NCI-H524 treated with DMSO at 0.1 percent for 48 hours (cell line): ENCODE results near the gene SDR9C7.
"Not testable (repeated sequence)": the region's sequence is repeated elsewhere in the genome, so short reads cannot be mapped to it uniquely, and the experiment has no call there.

ENCODE experiments used
- DNase-seq: peaks from one replicate; lab custom pipeline; 2025; lab: John Stamatoyannopoulos, UW

Gene SDR9C7

DNA sequence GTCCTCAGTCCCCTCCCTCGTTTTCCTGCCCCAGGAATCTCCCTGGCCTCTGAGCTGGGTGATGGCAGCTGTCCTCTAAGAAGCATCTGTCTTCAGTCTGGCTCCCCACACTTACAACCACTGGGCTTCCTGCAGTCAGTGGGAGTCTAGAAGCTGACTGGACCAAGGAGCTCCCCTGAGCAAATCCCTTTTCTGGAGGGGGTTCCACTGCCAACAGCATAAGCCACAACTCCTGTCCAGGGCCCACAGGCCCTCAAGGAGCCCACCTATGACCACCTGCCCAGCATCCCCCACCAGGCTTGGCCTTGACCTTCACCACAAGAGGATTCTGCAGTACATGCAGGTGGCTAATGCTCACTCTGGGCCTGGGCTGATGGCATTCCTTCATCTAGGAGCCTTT lies 19.1 kb upstream of the SDR9C7 start:
- no peak for DNase-seq

DNA sequence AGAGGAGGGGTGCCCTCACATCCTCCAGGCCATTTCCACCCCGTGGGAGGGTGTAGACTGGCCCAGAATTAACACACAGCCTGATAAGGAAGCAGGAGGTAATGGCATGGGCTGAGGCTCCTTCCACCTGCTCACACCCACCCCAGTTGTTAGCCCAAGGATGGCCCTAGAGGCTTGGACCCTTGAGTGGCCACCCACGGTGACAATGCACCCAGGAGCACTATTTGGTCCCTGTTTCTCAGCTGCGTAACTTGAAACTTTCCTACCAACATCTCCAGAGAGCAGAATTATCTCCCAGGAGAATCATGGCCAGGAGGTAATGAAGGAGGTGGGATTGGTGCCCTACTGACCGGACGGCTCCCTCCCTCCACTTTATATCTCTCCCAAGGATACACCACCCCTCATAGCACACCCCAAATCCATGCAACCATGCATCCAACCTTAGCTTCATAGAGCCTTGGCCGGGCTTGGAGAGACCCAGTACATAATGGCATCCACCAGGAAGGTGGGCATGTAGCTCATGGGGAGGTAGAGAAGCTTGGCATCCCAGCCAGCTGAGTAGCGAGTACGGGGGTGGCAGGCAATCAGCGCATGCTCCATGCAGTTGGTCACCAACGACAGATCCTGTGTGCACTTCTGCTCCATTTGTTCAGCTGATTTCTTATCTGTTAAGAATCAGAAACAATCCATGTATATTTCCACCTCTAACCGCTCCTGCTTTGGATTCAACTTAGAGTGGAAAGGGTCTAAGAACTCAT lies 17.6 kb upstream of the SDR9C7 start:
- no peak for DNase-seq

DNA sequence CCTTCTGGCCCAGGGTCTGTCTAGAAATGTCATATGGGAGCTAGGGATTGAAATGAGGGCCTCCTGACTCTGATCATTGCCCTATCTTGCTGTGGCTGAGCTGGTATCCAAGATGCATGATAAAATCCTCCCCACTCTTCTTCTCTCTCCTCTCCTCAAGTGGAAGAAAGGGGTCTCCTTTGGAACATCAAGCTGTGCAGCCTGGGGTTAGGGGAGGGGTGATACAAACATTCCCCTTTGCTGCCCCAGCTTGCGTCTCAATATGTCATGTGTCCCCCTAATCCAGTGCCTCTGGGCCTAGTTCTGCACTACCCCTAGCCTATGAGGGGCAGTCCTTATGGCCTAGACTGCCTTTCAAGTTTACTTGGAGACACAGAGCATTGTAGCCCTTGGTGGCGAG lies 14.7 kb upstream of the SDR9C7 start:
- DNase-seq, result no peak

DNA sequence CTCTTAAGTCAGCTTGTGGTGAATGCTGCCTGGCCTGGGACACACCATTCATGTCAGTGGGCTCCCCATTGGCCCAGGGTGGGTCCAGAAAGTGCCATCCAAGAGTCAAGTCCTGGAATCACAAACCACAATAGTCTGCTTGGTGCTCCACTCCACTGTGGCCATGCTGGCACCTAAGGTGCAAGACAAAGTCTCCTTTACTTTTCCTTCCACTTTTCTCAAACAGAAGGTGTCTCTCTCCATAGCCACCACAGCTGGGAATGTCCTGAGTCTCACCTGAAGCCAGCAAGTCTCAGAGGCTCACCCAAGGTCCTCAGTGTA lies 14.2 kb upstream of the SDR9C7 start:
- no peak for DNase-seq

DNA sequence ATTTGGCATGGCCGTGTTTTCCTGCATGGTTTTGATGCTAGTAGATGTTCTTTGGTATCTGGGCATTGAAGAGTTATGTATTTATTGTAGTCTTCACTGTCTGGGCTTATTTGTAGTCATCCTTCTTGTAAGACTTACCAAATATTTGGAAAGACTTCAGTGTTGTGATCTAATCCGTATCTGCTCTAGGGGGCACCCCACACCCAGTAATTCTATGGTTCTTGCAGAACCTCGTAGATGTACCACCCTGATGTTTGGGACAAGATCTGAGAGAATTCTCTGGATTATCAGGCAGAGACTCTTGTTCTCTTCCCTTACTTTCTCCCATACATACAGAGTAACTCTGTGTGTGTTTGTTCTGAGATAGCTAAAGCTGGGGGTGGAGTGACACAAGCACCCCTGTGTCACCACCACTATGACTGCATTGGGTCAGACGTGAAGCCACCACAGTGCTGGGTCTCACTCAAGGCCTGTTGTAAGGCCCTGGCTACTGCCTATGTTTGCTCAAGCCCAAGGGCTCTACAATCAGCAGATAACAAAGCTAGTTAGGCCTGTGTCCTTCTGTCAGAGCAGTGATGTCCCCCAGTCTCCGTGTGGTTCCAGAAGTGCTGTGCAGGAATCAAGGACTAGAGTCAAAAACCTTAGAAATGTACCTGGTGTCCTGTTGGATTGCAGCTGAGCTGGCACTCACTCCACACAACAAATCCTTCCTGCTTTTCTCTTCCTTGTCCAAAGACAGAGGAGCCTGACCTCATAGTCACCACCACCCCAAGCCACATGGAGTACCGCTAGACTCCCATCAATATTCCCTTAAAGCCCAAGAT lies 13.6 kb upstream of the SDR9C7 start:
- DNase-seq, result no peak

DNA sequence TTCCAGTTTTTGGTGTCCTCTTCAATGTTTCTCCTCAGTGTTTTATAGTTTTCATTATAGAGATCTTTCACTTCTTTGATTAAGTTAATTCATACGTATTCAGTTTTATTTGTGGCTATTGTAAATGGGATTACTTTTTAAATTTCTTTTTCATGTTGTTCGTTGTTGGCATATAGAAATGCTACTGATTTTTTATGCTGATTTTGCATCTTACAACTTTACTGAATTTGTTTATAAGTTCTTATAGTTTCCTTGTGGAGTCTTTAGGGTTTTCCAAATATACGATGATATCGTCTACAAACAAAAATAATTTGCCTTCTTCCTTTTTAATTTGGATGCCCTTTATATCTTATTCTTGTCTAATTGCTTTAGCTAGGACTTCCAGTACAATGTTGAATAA lies 9.7 kb upstream of the SDR9C7 start:
- no peak for DNase-seq

DNA sequence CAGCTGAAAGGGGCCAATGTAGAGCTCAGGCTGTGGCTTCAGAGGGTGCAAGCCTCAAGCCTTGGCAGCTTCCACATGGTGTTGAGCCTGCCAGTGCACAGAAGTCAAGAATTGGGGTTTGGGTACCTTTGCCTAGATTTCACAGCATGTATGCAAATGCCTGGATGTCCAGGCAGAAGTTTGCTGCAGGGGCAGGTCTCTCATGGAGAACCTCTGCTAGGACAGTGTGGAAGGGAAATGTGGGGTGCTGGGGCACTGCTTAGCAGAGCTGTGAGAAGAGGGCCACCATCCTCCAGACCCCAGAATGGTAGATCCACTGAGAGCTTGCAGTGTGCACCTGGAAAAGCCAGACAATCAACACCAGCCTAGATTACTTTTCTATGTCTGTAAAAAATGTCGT lies 9.2 kb upstream of the SDR9C7 start:
- not testable (repeated sequence) for DNase-seq

DNA sequence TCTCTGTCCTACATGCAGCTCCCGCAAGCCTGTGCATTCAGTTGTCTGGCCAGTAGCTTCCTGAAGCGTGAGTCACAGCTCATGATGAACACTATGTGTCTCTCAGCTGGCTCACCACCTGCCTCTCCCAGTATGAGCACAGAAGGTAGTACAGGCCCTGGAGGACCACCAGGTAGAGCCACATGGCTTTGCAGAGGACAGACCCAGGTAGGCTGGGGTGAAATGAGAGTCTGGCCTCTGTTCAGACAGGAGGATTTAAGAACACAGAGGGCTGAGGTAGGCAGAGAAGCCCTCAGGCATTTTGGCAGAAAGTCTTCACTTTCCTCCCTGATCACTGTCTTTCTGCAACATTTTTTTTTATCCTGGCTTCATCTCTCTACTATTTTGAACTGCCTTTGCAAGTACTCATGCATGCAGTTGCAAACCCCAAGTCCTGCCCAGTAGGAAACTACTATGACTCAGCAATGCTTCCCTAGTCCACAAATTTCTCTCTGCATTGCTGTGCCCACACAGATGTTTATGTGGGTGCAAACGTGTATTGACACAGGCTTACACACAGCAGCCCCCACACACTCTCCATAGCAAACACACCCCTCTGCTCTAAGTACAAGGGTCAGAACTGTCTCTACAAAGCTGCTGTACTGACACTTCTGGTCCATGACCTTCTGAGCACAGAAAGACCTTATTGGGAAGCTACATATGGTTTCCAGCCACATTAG lies 7.2 kb upstream of the SDR9C7 start:
- DNase-seq, result no peak

DNA sequence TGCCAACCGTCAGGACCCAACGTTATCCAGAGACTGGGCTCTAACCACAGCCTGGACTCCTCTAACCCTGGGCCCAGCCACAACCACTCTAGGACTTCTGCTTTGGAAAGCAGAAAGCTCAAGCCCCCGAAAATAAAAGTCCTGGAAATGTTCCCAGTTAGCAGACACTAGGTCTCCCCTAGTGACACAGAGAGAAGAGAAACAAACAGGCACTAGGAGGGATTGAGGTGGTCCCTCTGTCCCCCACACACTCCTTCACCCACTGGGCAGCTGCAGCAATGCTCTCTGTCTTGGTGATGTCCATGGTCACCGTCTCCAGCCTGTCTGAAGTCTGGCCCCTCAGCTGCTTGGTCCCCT lies 6.7 kb upstream of the SDR9C7 start:
- not testable (repeated sequence) for DNase-seq

DNA sequence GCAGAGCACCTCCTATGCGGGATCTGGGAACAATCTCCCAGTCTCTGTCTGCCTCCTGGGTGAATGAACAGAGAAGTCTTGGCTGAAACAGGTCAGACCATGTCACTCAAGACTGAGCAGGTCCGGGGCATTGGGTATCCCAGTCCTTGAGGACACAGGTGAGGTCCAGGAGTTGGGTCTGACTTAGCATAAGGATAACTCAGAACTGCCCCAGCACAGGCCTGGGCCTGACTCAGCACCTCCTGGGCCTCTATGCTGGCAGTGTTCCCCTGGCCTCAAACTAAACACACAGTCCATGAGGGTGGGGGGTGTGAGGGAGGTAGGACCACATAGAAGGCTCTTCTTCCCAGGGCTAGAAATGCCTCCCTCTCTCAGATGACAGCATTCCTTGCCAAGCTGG lies 1.5 kb upstream of the SDR9C7 start:
- DNase-seq, result no peak

DNA sequence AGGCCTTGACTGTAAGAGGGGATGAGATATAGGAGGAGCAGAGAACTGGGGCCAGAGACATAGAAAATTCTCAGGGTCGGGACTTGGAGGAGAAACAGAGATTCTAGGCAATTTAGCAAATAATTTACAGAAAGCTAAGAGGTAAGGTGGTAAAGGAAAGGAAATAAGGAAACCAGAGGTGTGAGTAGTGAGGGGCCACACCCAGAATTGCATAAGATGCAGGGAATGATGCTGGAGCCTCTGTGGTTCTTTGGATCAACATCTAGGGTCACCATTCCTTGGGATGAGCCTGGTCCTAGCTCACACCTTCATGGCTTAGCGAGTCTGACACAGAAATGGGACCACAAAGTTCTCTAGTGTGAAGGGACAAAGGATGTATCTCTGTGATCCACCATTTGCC lies 949 bp upstream of the SDR9C7 start:
- DNase-seq, result no peak

DNA sequence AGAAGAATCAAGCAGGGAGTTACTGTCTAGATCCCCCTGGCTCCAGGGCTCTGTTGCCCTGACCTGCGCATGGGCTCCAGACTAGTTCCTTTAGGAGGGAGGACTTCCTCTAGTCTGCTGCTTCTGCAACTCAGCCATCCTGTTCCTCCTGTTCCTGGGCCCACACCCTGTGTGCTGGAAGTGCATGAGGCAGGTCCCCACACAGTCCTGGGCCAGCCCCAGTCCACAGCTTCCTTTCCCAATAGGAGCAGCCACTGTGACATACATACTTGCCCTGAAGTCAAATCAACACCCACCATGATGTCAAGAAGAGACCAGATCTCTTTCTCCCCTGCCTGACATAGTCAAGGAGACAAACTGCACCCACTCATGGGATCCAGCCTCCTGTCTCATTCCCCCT lies 1.3 kb downstream of the SDR9C7 start:
- DNase-seq, result no peak

DNA sequence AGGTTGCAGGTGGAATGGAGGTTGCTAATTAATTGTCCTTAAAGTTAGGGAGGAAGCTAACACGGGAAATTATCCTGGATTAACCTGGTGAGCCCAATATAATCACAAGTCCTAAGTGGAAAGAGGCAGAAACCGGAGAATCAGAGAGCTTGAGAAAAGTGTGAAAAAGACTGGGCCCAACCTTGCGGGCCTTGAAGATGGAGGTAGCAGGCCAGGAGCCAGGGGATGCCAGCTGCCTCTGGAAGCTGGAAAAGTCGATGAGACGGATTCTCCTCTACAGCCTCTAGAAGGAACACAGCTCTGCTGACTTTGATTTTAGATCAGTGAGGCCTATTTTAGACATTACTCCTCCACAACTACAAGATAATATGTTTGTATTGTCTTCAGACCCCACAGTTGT lies 2.1 kb downstream of the SDR9C7 start:
- DNase-seq, result no peak

DNA sequence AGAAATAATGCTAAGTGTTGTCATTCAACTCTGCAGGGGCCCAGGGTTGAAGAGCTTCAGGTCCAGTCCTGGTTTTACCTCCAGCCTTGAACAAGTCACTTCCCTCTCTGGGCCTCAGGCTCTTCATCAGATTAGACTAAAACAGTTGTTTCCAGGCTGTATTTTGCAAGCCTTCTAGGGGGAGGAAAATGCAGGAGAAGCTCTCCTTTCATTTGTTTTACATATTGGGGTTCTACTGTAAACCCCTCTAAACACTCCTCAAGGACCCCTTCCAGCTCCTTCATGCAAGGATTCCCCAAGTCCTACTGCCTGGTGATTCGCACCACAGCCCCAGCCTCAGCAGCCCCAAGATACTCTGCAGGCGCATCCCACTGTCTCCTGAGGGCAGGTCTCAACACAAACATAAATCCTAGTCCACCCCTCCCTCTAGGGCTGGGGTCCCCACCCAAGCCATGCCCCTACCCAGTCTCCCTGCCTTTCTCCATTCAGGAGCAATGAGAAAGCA lies 2.7 kb downstream of the SDR9C7 start:
- peak; percentile 5 for DNase-seq

DNA sequence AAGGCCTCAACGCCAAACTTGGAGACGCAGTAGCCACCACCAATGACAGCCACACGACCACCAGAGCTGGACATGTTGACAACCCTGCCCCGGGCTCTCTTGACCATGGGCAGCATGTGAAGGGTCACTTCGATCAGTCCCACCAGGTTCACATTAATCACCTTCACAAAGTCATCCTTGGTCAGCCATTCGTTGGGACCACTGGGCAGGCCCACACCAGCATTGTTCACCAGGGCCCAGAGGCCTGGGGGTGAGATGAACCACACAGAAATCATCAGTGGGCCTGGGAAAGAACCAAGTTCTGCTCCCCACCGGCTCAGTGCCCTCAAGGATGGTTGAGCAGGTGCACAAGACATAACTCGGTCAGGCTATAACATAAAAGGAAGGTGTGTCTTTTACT lies 4.0 kb downstream of the SDR9C7 start:
- no peak for DNase-seq

DNA sequence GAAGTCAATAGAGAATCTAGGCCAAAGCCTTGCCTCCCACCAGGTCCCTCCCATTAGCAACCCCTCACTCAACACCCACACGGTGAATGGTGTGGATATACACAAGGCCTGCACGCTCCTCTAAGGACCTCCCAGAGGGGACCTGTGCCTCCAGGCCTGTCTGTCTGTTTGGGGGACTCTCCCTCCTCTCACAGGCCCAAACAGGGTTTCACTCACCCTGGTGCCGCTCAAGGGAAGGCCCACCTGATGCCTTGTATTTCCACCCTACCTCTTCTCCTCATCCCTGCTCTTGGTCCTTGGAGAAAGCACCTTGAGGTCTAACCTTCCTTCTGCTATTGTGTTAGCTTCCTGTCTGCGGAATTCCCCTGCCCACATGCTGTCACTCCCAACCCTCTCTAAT lies 4.4 kb downstream of the SDR9C7 start:
- DNase-seq, result no peak

DNA sequence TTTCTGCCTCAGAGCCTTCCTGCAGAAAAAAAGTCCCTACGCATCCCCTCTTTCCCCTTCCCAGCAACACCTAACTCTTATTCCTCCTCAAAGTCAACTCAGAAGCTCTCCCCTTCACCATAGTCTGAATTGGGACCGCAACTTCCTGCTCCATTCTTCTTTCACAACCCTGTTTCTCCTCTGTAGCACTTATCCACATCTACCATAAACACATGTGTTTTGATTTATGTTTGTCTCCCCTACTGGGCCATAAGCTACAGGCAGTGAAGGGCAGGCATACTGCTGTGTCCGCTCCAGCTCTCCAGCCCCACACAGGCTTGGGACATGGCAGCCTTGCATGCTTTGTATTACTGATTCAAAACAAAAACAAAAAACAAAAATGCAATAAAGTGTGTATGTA lies 5.9 kb downstream of the SDR9C7 start:
- no peak for DNase-seq

DNA sequence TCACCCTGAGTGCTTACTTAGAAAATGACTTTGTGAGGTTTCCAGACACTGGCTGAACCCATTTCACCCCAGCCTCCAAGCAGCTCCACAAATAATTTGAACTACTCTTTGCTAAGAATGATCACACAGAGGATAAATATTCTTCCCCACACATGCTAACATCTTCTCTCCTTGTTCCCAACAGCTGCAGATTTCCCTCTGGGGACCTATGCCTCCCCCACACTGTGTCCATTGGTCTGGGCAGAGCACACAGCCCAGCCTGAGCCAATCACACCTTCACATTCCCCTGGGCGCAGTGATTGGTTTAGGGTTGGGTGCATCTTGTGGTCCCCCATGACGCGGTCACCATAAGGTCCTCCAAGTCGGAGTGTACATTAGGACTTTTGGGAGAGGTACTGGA lies 6.9 kb downstream of the SDR9C7 start:
- DNase-seq, result no peak

DNA sequence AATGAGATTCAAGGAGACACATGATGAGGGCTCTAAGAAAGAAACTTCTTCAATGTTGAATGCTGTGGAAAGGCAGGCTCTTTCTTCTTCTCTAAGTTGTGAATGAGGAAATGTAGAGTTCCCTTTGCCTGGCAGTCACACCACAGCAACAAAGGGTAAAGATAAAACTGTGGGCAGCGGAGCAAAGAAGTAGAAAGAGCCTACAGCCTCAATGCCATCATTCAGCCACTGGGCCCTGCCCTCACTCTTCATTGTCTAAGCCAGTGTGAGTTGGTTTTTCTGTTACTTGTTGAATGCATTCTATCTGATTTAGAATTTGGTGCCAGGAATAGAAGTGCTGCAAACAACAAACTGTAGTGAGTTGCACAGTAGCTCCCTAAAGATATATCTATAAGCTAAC lies 12.2 kb downstream of the SDR9C7 start:
- no peak for DNase-seq

DNA sequence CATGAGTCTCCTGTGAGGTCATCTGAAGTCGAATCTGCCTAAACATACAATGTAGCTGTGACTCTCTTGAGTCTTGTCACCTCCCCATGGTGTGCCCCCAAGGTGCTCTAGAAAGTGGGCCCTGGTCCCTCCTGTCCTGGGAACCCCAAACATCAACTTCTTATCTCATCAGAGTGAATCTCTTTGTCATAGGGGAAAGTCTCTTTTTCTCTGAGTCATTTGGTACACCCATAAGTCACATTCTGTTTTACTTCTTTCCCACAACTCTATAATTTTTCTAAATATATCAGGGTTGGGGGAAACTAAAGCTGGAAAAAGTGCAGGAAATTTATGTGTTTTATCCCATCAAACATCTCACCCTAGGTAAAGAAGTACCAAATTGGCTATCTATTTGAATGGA lies 12.9 kb downstream of the SDR9C7 start:
- DNase-seq, result no peak

DNA sequence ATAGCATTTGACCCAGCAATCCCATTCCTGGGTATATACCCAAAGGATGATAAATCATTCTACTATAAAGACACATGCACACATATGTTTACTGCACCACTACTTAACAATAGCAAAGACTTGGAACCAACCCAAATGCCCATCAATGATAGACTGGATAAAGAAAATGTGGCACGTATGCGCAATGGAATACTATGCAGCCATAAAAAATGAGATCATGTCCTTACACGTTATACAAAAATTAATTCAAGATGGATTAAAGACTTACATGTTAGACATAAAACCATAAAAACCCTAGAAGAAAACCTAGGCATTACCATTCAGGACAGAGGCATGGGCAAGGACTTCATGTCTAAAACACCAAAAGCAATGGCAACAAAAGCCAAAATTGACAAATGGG lies 16.1 kb downstream of the SDR9C7 start:
- DNase-seq, result not testable (repeated sequence)

DNA sequence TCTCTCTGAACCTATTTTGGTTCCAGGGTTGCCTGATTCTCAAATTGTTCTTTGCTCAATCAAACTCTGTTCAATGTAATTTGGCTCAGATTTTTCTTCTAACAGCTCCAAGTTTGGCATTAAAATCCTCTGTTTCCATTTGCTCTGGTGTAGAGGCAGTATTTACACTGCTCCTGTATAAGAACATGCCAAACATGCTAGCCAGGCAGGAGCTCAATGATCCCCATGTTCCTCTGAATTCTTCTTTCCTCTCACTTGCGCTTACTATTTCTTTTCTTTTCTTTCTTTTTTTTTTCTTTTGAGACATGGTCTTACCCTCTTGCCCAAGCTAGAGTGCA lies 17.2 kb downstream of the SDR9C7 start:
- no peak for DNase-seq

DNA sequence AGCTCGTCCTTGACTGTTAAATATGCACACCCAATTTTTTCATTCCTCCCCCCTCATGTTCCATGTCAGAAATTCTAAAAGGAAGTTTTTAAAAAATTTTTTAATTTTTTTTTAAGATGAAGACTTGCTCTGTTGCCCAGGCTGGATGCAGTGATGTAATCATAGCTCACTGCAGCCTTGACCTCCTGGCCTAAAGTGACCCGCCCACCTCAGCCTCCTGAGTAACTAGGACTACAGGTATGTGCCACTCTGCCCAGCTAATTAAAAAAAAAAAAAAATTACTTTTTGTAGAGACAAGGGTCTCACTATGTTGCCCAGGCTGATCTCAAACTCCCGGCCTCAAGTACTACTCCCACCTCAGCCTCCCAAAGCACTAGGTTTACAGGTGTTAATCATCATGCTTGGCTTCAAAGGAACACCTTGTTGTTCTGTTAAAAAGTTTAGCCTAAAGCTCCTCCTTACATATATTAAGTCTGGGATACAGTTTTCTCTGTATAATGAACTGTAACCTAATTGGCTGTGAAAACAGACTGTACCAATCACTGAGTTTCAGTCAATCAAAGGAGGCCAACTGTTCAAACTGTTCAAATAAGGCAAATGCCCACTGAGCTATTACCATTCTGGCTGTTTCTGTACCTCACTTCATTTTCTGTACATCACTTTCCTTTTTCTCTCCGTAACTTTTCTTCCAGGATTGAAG lies 17.8 kb downstream of the SDR9C7 start:
- DNase-seq, result no peak
